Umbilical cord (tissue), 2 donors: ENCODE results near the gene CBFA2T2. TPM values are rescaled to one million over a fixed set of nuclear protein-coding genes. Genes with fewer than 3 reads are reported as not detected.
A peak's percentile ranks its signal among the peaks of the same experiment; 100 is the strongest.

Experiments used
- DNase-seq: peaks from one replicate; pipeline ENCODE4 v3.0.0-alpha.2; 2015; ENCODE audit warnings: low spot score
- total RNA-seq: library from RNA; depleted of rRNA; stranded (reverse); fragments of >200 nt; gene quantifications from one replicate; pipeline ENCODE4 v1.2.3, GENCODE V29; 2014; ENCODE audit warnings: low replicate concordance; ENCODE audit not compliant: insufficient read depth

The CBFA2T2 gene
- total RNA-seq, 1 donor from 2014 or later: 8.2 TPM

DNA sequence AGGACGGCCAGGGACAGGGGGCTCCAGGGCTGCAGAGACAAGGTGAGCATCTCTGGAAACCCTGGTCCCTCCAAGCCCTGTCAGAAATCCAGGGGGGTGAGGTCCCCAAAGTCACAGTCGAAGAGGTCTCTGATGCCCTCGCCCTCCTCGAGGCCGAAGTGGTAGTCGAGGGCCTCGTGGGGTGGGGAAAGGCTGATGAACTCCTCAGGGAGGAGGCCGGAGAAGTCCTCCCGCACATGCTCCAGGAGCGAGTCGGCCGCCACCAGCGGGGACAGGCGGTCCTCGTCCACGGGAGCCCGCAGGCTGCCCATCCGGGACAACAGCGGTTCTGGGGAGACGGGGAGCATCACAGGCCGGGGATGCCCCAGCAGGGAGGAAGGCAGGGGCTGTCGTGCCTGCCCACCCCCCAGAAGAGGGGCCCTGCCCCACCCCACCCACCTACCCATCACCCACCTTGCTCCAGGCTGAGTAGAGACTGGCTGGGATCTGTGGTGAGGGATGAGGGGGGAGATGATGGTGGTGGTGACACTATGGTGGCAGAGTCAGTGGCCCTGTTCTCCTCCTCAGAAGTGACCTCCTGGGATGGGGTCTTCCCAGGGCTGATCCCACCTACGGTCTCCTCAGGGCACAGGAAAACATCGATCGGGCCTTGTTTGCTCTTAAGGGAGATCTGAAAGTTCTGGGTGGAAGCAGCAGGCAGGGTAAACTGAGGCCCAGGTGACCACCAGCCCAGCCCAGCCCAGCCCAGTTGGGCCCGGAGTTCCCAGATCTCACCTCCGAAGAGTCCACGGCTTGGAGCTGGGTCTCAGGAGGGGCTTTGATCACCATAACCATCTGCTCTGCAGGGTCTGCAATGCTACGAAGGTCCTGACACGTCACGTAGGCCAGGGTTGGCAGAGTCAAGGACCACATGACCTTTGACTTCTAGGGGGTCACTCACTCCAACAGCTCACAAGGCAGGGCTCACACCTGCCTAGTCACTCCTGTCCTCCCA, 187.1 kb downstream of the CBFA2T2 start:
- DNase-seq: no peak

DNA sequence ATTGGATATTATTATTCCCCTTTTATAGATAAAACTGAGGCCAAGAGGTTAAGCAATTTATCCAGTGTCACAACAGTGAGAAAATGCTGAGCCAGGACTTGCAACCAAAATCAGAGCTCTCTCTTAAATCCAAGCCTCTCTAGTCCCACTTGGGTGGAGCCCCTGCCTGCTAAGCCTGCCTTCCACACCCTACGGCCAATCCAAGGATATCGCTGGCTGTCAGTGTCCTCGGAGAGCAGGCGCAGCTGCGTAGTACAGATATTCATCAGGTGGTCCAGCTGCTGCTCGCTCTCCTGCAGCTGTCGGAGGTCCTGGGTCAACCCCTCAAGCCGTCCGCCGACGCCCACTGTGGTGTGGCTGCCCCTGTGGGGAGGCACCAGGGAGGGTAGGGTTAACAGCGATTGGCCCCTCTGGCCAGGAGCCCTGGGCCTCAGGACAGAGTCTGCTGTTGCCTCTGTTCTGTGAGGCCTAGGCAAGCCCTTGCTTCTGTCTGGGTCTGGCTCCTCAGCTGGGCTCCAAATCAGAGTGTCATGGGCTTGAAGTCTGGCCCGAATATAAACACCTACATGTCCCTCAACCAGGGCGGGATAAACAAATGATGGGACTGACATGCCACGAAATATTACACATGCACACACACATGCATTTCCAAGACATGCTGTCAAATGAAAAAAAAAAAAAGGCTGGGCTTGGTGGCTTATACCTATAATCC, 188.3 kb downstream of the CBFA2T2 start:
- DNase-seq: peak; percentile 87

DNA sequence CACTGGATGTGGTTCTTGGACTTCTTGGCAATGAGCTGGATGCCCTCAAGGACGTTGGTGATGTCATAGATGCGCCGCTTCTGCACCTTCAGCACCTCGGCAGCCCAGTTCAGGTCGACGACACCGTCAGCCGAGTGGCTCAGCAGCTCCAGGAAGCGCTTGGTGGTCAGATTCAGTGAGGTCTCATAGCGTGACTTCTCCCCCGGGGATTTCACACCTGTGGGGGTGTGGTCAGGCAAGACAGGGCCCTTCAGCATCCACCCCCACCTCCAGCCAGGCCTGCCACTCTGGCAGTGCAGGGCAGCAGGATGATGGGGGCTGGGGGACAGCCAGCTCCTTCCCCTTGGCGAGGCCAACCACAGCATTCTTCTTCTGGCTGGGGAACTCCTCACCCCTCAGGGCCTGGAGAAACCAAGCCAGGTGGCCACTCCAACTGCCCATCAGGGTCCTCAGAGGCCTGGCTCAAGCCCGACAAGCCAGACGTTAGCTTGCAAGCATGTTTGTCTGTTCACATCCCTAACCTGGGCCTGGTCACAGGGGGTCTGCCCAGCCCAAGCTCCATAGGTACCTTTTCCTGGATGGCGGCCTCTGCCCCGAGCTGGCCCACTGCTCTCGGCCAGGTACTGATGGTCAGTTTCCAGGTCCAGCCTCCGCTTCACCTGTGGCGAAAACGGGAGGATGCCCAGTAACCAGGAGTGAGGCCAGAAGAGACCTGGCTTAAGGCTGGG, 190.0 kb downstream of the CBFA2T2 start:
- DNase-seq: no peak

DNA sequence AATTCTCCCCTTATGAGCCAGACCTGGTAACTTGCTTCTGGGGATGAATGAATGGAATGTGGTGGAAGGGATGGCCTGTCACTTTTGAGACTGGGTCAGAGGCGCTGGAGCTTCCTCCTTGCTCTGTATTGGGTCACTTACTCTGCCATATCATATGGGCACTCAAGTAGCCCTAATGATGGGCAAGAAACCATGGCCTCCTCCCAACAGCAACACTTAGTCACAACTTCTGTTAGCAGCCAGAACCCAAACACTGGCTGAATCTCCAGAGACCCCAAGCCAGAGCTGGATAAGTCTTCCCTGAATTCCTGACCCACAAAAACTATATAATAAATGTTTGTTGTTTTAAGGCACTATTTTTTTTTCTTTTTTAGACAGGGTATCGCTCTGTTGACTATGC, 190.8 kb downstream of the CBFA2T2 start:
- DNase-seq: no peak

DNA sequence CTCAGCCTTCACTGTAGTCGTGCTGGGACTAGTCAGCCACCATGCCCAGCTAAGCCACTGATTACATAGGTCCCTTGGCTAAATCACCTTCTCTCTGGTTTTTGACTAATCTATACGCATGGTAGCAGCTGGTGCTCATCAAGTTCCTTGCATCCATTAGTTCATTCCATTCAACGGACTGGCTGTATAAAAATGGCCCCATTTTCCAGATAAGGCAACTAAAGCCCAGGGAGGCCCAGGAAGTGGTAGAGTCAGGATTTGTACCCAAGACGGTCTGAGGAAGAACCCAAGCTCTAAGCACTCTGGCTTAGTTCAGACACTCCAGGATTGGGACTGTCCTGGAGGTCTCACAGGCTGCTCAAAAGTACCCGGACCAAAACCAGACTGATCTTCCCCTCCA, 191.4 kb downstream of the CBFA2T2 start:
- DNase-seq: no peak

DNA sequence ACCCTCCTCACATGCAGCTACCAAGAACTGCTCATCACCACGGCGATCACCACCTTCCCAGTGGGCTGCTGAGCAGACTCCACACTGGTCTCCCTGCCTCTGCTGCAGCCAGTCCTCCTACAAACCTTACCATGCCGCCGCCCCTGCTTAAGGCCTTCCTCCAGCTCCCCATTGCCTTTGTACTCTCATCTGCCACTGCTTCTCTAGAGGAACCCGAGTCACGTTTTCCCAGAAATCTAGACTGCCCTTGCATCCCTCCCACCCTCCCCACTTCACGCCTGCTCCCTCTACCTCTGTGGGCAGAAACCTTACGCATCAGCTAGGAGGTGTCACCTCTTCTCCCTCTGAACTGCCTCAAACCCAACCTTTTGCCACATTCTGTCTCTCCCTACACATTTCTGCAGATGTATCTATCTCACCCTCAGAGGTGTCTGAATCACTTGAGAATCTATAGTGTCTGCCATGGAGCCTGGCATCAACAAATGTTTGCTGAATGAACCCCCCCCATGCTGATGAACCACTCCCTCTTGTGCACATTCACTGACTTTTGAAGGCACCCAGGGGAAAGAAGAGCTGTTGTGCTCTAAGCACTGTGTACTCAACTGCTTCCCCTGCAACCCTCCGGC, 191.9 kb downstream of the CBFA2T2 start:
- no peak for DNase-seq

DNA sequence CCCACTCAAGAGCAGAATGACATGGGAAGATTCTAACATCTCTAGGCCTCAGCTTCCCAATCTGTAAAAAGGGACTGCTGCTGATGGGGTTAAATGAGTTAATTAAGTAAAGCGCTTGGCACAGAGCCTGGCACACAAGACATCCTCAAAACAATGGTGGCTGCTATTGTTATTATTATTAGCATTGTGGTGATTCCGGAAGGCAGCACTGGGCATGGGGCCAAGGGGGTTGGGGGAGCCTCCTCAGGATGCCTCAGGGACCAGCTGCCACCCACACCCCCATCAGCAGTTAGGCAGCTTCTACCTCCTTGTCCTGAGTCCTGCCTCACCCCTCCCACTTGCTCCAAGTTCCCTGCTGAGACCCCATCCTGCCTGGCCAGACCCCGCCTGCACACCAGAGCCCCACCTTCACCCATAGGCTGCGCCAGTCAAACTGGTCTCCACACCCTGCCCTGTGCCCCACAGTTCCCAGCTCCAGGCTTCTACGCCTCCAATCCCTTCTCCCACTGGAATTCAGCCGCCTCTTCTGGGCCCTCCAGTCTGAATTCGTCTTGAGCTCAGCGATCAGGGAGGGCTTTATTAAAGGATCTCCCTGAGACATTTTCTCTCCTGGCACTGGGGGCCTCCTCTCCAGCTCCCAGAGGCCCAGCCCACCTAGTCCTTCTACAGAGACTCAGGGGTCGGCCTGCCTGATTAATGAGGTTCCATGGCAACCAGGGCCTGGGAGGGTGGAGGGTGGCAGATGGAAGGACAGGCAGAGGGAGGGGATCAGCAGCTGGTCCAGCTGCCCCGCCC, 194.8 kb downstream of the CBFA2T2 start:
- peak; percentile 86 for DNase-seq

DNA sequence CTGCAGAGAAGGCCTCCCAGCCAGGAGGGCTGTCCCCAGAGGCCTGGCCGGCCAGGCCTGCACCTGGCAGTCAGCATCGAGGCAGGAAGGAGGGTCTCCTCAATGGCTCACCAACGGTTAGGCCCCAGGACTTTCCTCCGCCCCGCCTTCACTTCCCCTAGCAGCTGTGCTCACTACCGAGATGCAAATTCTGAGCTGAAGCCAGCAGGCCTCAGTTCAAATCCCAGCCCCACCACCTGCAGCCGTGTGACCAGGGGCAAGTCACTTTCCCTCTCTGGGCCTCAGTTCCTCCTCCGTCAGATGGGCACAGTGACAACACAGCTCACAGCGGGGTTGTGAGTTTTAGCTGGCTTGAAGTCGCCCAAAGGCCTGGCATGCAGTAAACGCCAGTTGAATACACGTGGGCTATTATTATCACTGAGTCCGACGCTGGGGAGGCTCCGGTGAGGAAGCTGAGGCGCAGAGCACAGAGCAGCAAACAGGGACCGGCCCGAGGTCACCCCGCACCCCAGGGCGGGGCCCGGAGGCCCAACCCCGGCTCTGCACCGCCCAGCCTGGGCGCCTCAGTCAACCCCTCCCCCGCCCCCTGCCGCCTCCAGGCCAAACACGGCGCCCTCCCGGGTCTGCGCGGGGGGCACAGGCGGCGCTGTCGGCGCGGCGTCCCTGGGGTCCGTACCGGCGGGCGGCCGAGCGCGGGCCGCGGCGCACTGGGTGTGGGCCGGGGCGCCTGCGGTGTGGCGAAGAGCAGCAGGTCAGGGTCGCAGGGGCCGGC, 195.6 kb downstream of the CBFA2T2 start:
- DNase-seq: no peak

DNA sequence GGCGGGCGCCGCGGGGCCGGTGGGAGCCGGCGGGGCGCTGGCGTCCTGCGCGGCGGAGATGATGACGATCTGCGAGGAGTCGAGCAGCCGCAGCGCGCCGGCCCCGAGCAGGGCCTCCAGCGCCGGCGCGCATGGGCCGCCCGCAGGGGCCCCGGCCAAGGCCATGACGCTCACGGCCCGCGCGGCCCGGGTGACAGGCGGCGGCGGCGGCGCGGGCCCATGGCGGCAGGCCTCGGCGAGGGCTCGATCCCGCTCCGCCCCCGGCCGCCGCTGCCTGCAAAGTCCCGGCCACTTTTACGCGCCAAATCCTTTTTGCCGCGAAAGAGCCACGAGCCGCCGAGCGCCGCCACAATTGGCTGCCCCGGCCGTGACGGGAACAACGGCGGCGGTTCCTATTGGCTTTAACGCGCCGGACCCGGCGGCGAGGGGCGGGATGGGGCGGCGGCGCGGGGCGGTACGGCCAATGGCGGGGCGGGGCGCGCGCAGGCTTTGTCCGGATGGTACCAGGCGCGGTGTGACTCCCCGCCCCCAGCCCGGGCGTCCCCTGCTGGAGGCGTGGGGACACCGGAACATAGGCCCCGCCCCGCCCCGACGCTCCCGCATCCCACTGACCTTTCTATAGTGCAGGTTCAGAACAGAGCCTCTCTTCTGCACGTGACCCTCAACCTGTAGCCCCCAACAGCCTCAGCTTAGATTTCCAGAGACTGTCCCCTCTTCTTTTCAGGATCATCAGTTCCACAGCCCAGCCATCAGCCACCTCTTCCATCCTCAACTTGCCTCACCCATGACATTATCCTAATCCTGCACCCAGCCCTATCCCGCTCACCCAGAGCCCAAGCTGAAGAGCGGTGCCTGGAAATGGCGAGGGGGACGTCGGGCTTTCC, 196.4 kb downstream of the CBFA2T2 start, which contains the start of gene E2F1:
TSS of gene E2F1 (minus strand) at position 286 of the 884 bp plus-strand sequence. CDS start at position 165, 121 bp downstream.
- peak; percentile 96 for DNase-seq

DNA sequence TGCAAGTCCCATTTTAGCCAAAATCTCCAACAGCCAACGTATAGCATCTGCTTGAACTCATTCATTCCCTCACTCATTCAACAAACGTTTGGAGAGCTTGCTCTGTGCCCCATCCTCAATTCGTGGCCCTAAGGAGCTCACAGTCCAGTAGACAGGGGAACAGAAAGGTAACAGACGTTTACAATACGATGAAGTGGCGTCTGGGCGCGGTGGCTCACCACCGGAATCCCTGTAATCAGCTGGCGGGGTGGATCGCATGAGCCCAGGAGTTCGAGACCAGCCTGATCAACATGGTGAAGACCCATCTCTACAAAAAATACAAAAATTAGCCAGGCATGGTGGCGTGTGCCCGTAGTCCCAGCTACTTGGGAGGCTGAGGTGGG, 197.1 kb downstream of the CBFA2T2 start:
- no peak for DNase-seq

DNA sequence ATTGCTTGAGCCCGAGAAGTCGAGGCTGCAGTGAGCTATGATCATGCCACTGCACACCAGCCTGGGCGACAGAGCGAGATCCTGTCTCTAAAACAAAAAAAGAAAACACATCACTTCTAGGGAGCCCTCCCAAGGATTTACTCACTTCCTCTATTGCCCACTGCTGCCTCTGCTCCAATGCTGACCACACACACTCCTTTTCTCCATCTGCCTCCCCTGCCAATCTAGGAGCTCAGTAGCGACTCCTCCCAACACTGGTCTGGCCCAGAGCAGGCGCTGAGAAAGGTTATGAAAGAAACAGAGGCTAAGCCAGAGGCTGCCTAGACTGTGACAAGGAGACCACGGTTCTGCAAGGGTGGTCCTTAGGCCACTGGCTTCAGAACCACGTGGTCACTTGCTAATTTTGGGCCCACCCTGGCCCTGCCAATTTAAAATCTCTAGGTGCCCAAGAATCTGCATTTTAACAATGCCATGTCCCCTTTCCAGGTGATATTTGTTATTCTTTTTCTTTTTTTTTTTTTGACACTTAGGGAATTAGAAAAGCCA, 197.5 kb downstream of the CBFA2T2 start:
- DNase-seq: peak; percentile 62

DNA sequence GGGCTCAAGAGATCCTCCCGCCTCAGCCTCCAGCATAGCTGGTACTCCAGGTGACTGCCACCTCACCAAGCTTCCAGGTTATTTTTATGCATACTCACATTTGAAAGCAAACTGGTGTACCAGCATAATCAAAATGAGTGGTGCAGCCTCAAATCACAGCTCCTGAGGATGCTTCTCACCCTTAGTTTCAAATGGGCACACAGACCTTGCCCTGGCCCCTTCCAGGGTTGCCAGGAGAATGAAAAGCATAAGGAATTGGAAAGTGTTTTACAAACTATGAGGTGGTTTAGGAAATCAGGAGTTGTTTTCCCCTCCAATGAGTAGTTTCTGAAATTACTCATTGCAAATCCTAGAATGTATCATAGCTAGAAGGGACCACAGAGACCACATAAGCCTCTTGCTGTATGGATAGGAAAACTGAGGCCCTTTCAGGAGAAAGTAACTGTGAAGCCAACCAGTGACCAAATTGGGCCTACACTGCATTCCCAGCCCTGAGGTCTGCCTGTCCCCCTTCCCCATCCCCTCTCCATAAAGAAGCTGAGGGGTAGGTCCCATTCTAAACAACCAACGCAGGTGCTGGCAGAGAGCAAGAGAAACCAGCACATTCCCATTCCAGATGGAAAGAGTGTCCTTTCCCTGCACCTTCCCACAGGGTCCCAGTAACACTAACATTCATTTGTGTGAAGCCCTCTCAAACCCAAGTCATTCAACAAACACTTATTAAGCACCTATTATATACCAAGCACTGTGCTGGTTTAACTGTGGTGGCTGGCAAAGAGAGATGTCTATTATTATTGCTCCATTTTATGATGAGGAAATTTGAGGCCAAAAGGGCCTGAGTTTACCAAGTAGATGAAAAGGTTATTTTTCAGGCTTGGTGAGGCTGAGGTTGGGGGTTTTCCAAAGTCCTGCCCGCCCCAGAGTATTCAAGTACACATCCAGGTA, 198.4 kb downstream of the CBFA2T2 start:
- DNase-seq: no peak

DNA sequence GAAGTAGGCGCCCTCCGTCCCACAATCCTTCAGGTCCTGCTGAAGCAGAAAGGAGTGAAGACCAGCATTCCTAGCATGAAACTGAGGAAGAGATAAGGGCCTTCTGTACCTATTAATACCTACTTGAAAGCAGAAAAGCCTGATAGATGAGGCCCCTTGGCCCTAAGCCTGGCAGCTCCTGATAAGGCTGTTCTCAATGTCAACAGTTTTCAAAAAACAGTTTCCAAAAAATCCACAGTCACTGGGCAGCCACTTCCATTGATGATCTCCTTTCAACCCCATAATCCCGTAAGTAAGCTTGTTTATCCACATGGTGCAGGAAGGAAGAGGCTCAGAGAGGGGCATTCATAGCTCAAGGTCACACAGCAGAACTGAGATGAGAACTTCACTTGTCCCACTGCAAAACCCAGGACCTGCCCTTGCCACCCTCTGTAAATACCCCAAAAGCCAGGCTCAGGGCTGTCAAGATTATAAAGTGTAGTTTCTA, 199.1 kb downstream of the CBFA2T2 start:
- peak; percentile 57 for DNase-seq

DNA sequence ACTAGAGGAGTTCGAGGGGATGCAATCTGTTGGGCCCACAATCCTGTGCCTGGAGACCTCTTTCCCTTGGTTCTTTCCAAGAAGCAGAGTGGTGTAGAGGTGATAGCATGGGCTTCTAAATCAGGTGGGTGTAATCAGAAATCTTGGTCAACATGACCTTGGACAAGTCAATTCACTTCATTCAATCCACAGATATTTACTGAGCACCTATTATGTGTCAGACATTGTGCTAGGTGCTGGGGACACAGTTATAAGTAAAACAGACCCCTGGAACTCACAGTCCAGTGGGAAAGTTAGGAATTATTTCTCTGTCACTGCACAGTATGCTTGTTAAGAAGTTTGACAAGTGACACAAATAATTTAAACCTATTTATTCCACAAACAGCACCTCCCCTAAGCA, 199.6 kb downstream of the CBFA2T2 start:
- DNase-seq: no peak

DNA sequence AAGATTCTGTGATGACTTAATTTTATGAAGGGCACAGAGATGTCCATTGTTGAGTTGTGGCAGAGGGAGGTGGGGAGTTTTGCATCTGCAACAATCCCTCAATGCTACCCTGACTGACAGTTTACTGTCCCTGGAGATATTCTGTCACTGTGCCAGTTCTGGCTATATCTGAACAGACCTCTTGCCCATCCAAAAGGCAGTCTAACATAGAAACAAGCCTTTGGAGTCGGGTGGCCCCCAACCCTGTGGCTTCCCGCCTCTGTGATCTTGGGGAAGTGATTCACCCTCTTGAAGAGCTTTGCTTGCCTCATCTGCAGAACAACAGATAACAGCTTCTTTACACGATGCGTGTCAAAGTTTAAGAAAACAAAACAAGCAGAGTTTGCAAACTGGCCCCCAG, 200.1 kb downstream of the CBFA2T2 start:
- peak; percentile 71 for DNase-seq

DNA sequence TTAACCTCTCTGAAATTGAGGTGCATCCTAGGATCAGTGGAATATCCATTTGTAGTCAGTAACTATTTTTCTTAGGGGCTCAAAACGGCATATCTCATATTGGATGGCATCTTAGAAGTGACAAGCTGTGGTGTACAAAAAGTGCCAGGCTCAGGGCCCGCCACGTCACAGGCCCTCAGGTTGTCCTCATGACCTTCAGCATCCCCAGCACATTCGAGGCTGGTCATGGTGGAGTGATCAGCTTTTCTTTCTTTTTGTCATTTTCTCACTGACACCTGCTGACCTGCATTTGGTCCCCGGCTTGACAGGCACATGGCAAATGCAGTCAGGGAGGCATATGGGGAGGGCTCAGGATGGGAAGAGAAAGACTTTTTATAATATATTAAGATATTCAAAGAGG, 203.4 kb downstream of the CBFA2T2 start:
- no peak for DNase-seq
